Ovary (tissue), 3 donors: Measurements from ENCODE around the gene PDP2.

Source experiments
- CTCF ChIP-seq, 3 donors: fragments of 450-650 bp in 2 of 3; fragments of 200-600 bp in 1 of 3; IDR thresholded peaks; one replicate each; pipeline versions ENCODE4 v1.5.1 to v1.8.0; 2016 to 2022; ENCODE audit warnings: antibody characterized with exemption in 3 of 3, mild to moderate bottlenecking in 1 of 3
- EP300 ChIP-seq: sonication (generic); formaldehyde crosslinking; IDR thresholded peaks from one replicate; pipeline ENCODE4 v1.6.1; 2017; ENCODE audit warnings: antibody characterized with exemption
- POLR2A ChIP-seq: fragments of 450-650 bp; IDR thresholded peaks from one replicate; pipeline ENCODE4 v1.6.1; 2017; ENCODE audit warnings: antibody characterized with exemption, mild to moderate bottlenecking, moderate library complexity
- donor health status: DM: no; HTN: no; CAD: no.

- TF ChIP-seq CTCF (IDR thresholded peaks at IDR 0.05): no peak
- no peak for TF ChIP-seq EP300
- TF ChIP-seq POLR2A: no peak
Observed at GRCh38 chr16:66894055-66894454, 13.7 kb downstream of the PDP2 start.
